Epidermal melanocyte (primary cell): ENCODE data around the gene TTLL7.
"Not testable (repeated sequence)": the region's sequence is repeated elsewhere in the genome, so short reads cannot be mapped to it uniquely, and the experiment has no call there.

Experiments
- DNase-seq: peaks from one replicate; pipeline ENCODE4 v3.0.0; 2011; ENCODE audit warnings: low spot score; ENCODE audit not compliant: insufficient read length

Gene TTLL7

GRCh38 chr1:83996191-83996590 lies 2.7 kb downstream of the TTLL7 start:
- DNase-seq = no peak

GRCh38 chr1:83995649-83996048 lies 3.3 kb downstream of the TTLL7 start:
- no peak for DNase-seq

- DNase-seq = no peak
These were observed 4.8 kb downstream of the TTLL7 start for GRCh38 chr1:83994111-83994510.

GRCh38 chr1:83990734-83991133 lies 8.2 kb downstream of the TTLL7 start:
- DNase-seq = no peak

GRCh38 chr1:83985048-83985447 lies 13.9 kb downstream of the TTLL7 start:
- DNase-seq = no peak

GRCh38 chr1:83983918-83984317 lies 15.0 kb downstream of the TTLL7 start:
- DNase-seq = not testable (repeated sequence)

GRCh38 chr1:83978056-83978455 lies 20.9 kb downstream of the TTLL7 start:
- no peak for DNase-seq

- no peak for DNase-seq
These were observed 22.0 kb downstream of the TTLL7 start for GRCh38 chr1:83976920-83977319.

- no peak for DNase-seq
These were observed 28.1 kb downstream of the TTLL7 start for GRCh38 chr1:83970802-83971201.

- no peak for DNase-seq
These were observed 28.8 kb downstream of the TTLL7 start for GRCh38 chr1:83970114-83970513.

- DNase-seq = no peak
These were observed 31.6 kb downstream of the TTLL7 start for GRCh38 chr1:83967336-83967735.

- no peak for DNase-seq
These were observed 34.8 kb downstream of the TTLL7 start for GRCh38 chr1:83964153-83964552.

GRCh38 chr1:83961571-83962295 lies 37.2 kb downstream of the TTLL7 start:
- no peak for DNase-seq

GRCh38 chr1:83960669-83961277 lies 38.2 kb downstream of the TTLL7 start:
- DNase-seq = no peak

GRCh38 chr1:83959824-83960498 lies 39.0 kb downstream of the TTLL7 start:
- no peak for DNase-seq

GRCh38 chr1:83958704-83959103 lies 40.2 kb downstream of the TTLL7 start:
- no peak for DNase-seq

GRCh38 chr1:83954166-83954823 lies 44.6 kb downstream of the TTLL7 start:
- DNase-seq = no peak

- DNase-seq = no peak
These were observed 48.7 kb downstream of the TTLL7 start for GRCh38 chr1:83950106-83950661.

GRCh38 chr1:83942914-83943313 lies 56.0 kb downstream of the TTLL7 start:
- DNase-seq = no peak

- DNase-seq = no peak
These were observed 64.4 kb downstream of the TTLL7 start for GRCh38 chr1:83934550-83934949.

GRCh38 chr1:83932693-83933092 lies 66.2 kb downstream of the TTLL7 start:
- no peak for DNase-seq

GRCh38 chr1:83932281-83932680 lies 66.7 kb downstream of the TTLL7 start:
- DNase-seq = no peak
